GM13976 (cell line): Measurements from ENCODE around the gene ENDOV.

Experiments
- DNase-seq: peaks from one replicate; pipeline ENCODE4 v3.0.0; 2012; ENCODE audit warnings: low spot score
- CTCF ChIP-seq: IDR thresholded peaks from 2 replicates; pipeline ENCODE4 v1.5.1; 2012; ENCODE audit warnings: borderline replicate concordance, mild to moderate bottlenecking; ENCODE audit not compliant: insufficient read depth; ENCODE audit errors: extremely low read depth, missing control alignments, control extremely low read depth
- in situ Hi-C: fragments of 300-500 bp; cut with MboI; formaldehyde crosslinking; loops from one replicate; pipeline ENCODE4 v1.12.0; 2022; ENCODE audit warnings: low sequenced_read_pairs, mixed read lengths, inconsistent platforms; ENCODE audit not compliant: unreplicated experiment

Gene ENDOV

GRCh38 chr17:80433916-80434666 lies 19.1 kb downstream of the ENDOV start:
- no peak for DNase-seq
- TF ChIP-seq CTCF: no peak
- in situ Hi-C loops: no loop called here

GRCh38 chr17:80437532-80437931 lies 22.6 kb downstream of the ENDOV start:
- no peak for TF ChIP-seq CTCF
- no peak for DNase-seq

GRCh38 chr17:80438806-80439205 lies 23.8 kb downstream of the ENDOV start:
- in situ Hi-C loops: no loop called here
- TF ChIP-seq CTCF: no peak
- DNase-seq: no peak

More at GRCh38 chr17:80437532-80437931, 22.6 kb downstream of the ENDOV start:
- in situ Hi-C loops: no loop called here

GRCh38 chr17:80439499-80439898 lies 24.5 kb downstream of the ENDOV start:
- TF ChIP-seq CTCF: no peak
- DNase-seq: no peak
- in situ Hi-C loops: no loop called here

- peak; percentile 89 for DNase-seq
- in situ Hi-C loops: no loop called here
- TF ChIP-seq CTCF: no peak
Measured at GRCh38 chr17:80441133-80441578, 26.2 kb downstream of the ENDOV start.

GRCh38 chr17:80441598-80442322 lies 26.8 kb downstream of the ENDOV start:
- no peak for DNase-seq
- no peak for TF ChIP-seq CTCF
- in situ Hi-C loops: no loop called here
